Activated CD8-positive, alpha-beta T cell treated with anti-CD3 and anti-CD28 coated beads for 36 hours (primary cell): Measurements from ENCODE around the gene TICRR. TPM values are rescaled to one million over a fixed set of nuclear protein-coding genes. Genes with fewer than 3 reads are reported as not detected.

Experiments used
- ATAC-seq: fragments of 200-7000 bp; cut with Tn5 transposase; one replicate; pipeline ENCODE4 v1.10.0; 2021; ENCODE audit warnings: mild to moderate bottlenecking, moderate library complexity
- CTCF ChIA-PET: fragments of 350-600 bp; sonication (Branson Sonifier 250); formaldehyde crosslinking; loops from one replicate; lab custom pipeline; 2021; ENCODE audit warnings: antibody characterized with exemption; lab: Charles Lee
- POLR2A ChIA-PET: fragments of 350-600 bp; sonication (Branson Sonifier 250); formaldehyde crosslinking; loops from one replicate; lab custom pipeline; 2021; ENCODE audit warnings: antibody characterized with exemption; lab: Charles Lee
- DNase-seq: peaks from one replicate; pipeline ENCODE4 v3.0.0-alpha.2; 2020
- H3K27ac Mint-ChIP-seq: one replicate; pipeline ENCODE4 v1.8.0; 2021; ENCODE audit warnings: mild to moderate bottlenecking, mixed read lengths
- H3K27me3 Mint-ChIP-seq: one replicate; pipeline ENCODE4 v1.8.0; 2021; ENCODE audit warnings: mixed read lengths
- H3K36me3 Mint-ChIP-seq: one replicate; pipeline ENCODE4 v1.8.0; 2021; ENCODE audit warnings: low read depth, mixed read lengths
- H3K4me1 Mint-ChIP-seq: one replicate; pipeline ENCODE4 v1.8.0; 2021; ENCODE audit warnings: low read depth, mixed read lengths
- H3K4me3 Mint-ChIP-seq: one replicate; pipeline ENCODE4 v1.8.0; 2021; ENCODE audit warnings: mild to moderate bottlenecking, moderate library complexity, mixed read lengths
- H3K9me3 Mint-ChIP-seq: one replicate; pipeline ENCODE4 v1.8.0; 2021; ENCODE audit warnings: mixed read lengths
- intact Hi-C: fragments of 100-400 bp; cut with micrococcal nuclease; formaldehyde crosslinking; loops from one replicate; pipeline ENCODE4 v1.10.0; 2022
- total RNA-seq, 2 experiments: library from RNA; stranded (reverse); gene quantifications; one replicate each; pipeline ENCODE4 v1.2.3, GENCODE V29; 2021
- TF ChIP-seq, protein P1 (sequence below): fragments of 200-600 bp; IDR thresholded peaks from one replicate; pipeline ENCODE4 v1.8.0; 2022; ENCODE audit warnings: antibody characterized with exemption, mild to moderate bottlenecking

Gene TICRR
- total RNA-seq, 2 experiments from 2014 or later, result 27.0 to 29.2 TPM

DNA sequence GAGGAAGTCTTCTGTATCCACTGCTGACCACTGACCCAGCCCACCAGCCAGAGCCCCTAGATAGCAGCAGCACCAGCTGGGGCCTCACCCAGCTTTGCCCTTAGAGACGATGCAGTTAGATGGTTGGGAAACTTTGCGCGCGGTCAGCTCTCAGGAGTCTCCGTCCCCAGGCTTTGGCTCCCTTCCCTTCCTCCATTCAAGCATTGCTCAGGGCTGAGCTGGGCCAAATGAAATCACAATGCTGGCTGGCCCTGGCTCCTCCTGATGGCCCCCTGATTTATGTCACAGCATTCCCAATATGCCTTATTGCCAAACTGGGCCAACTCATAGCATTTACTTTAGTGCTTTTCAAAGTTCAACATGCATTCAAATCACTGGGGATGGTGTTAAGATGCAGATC lies 44.3 kb upstream of the TICRR start:
- peaks cover 3% of the 10 kb centered on the region for H3K9me3 Mint-ChIP-seq
- no peaks in the 10 kb centered on the region for H3K36me3 Mint-ChIP-seq
- TF ChIP-seq, protein P1, sequence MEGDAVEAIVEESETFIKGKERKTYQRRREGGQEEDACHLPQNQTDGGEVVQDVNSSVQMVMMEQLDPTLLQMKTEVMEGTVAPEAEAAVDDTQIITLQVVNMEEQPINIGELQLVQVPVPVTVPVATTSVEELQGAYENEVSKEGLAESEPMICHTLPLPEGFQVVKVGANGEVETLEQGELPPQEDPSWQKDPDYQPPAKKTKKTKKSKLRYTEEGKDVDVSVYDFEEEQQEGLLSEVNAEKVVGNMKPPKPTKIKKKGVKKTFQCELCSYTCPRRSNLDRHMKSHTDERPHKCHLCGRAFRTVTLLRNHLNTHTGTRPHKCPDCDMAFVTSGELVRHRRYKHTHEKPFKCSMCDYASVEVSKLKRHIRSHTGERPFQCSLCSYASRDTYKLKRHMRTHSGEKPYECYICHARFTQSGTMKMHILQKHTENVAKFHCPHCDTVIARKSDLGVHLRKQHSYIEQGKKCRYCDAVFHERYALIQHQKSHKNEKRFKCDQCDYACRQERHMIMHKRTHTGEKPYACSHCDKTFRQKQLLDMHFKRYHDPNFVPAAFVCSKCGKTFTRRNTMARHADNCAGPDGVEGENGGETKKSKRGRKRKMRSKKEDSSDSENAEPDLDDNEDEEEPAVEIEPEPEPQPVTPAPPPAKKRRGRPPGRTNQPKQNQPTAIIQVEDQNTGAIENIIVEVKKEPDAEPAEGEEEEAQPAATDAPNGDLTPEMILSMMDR, result no peak
- H3K4me1 Mint-ChIP-seq, result no peaks in the 10 kb centered on the region
- DNase-seq, result no peak
- ChIA-PET CTCF (interaction anchor here (1.2 to 1.3 kb wide), 2 partner anchors 36 to 88 kb away, joined by 3 read pairs; no protein-coding TSS in a partner anchor), POLR2A (no interaction called here)
- intact Hi-C loops, result no loop called here
- H3K27me3 Mint-ChIP-seq, result peaks cover 5% of the 10 kb centered on the region
- H3K4me3 Mint-ChIP-seq, result no peak overlapping the region
- no peak for ATAC-seq
- H3K27ac Mint-ChIP-seq, result no peak overlapping the region

DNA sequence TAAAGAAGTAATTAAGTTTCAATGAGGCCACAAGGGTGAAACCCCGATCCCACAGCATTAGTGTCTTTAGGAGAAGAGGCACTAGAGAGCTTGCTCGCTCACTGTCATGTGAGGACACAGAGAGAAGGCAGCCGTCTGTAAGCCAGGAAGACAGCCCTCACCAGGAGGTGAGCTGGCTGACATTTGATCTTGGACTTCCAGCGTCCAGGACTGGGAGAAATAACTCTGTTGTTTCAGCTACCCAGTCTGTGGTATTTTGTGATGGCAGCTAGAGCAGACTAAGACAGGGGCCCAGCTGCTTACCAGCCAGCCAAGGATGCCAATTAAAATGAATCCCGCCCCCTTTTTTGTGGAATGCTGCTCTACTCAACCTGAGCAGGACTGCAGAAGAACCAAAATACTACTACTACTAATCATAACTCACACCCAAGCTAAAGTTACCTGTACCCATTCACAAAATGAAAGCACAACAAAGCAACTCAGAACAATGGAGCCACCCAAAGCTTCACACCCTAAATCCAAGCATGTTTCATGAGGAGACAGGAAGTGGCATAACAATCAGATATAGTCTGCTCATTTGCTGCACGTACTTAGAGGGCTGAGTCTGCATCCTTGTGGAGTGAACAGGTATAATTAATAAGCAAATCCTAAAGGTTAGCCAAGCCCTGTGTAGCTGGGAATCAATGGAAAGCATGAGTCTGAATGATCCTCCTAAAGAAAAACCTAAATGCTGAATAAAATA lies 43.3 kb upstream of the TICRR start:
- Mint-ChIP-seq H3K4me1 (no peaks in the 10 kb centered on the region), H3K36me3 (no peaks in the 10 kb centered on the region), H3K4me3 (no peak overlapping the region), H3K27ac (no peak overlapping the region), H3K27me3 (peaks cover 5% of the 10 kb centered on the region), H3K9me3 (peaks cover 3% of the 10 kb centered on the region)
- TF ChIP-seq, protein P1, result no peak
- intact Hi-C loops, result no loop called here
- ChIA-PET POLR2A (no interaction called here), CTCF (interaction anchor here (0.7 kb wide), 1 partner anchor 171 kb away, joined by 3 read pairs; no protein-coding TSS in a partner anchor)
- no peak for DNase-seq
- no peak for ATAC-seq

- Mint-ChIP-seq H3K27me3 (peaks cover 6% of the 10 kb centered on the region), H3K9me3 (peaks cover 3% of the 10 kb centered on the region), H3K36me3 (no peaks in the 10 kb centered on the region), H3K4me3 (no peak overlapping the region), H3K4me1 (no peaks in the 10 kb centered on the region), H3K27ac (no peak overlapping the region)
- DNase-seq (no peak), ATAC-seq (no peak)
- intact Hi-C loops, result no loop called here
- ChIA-PET POLR2A (no interaction called here), CTCF (no interaction called here)
- TF ChIP-seq, protein P1, result no peak
These were observed 41.3 kb upstream of the TICRR start for GRCh38 chr15:89533861-89534544.

GRCh38 chr15:89539027-89539426 lies 36.2 kb upstream of the TICRR start:
- no peak overlapping the region for H3K27ac Mint-ChIP-seq
- H3K27me3 Mint-ChIP-seq, result peaks cover 10% of the 10 kb centered on the region
- H3K9me3 Mint-ChIP-seq, result peaks cover under 1% of the 10 kb centered on the region
- TF ChIP-seq, protein P1, result no peak
- ChIA-PET POLR2A (no interaction called here), CTCF (interaction anchor here (1.1 kb wide), 1 partner anchor 96 kb away, joined by 3 read pairs; no protein-coding TSS in a partner anchor)
- no peak for DNase-seq
- H3K4me1 Mint-ChIP-seq, result no peaks in the 10 kb centered on the region
- H3K36me3 Mint-ChIP-seq, result no peaks in the 10 kb centered on the region
- no peak for ATAC-seq
- intact Hi-C loops, result no loop called here
- no peak overlapping the region for H3K4me3 Mint-ChIP-seq

DNA sequence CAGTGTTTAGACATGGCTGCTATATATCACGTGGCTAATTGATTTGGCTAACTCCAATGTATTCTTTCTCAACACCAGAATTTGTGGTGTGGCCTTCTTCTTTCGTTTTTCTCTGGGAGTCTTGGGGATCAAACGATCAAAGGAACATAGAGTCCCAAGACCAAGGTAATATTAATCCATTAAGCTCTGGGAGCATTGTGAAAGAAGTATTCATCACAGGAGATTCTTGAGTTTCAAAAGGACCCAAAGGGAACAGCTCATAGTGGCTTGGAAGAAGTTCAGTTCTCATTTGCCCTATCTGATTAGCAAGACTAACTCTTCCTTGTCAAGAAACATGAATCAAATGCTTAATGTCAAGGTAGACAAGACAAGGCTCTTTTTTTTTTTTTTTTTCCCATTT lies 32.9 kb upstream of the TICRR start:
- no peaks in the 10 kb centered on the region for H3K9me3 Mint-ChIP-seq
- H3K36me3 Mint-ChIP-seq, result no peaks in the 10 kb centered on the region
- H3K4me1 Mint-ChIP-seq, result no peaks in the 10 kb centered on the region
- ATAC-seq, result no peak
- ChIA-PET CTCF (no interaction called here), POLR2A (no interaction called here)
- H3K4me3 Mint-ChIP-seq, result no peak overlapping the region
- TF ChIP-seq, protein P1, result no peak
- DNase-seq, result no peak
- H3K27me3 Mint-ChIP-seq, result peaks cover 12% of the 10 kb centered on the region
- H3K27ac Mint-ChIP-seq, result no peak overlapping the region
- intact Hi-C loops, result no loop called here
